ENCODE data around the gene NASP. TPM values are rescaled to one million over a fixed set of nuclear protein-coding genes. Genes with fewer than 3 reads are reported as not detected.
"Not testable (repeated sequence)": the region's sequence is repeated elsewhere in the genome, so short reads cannot be mapped to it uniquely, and the experiment has no call there.

Gene NASP
- total RNA-seq, 1 experiment from 2014 or later = 72.8 TPM

GRCh38 chr1:45566722-45567121 lies 17.1 kb upstream of the NASP start:
- DNase-seq (ENCODE audit: low read depth, low spot score) = no peak
- in situ Hi-C loops (cut with HindIII; ENCODE audit: low pct_unique_long_range_greater_than_20kb, low sequenced_read_pairs) = no loop called here

- in situ Hi-C loops (cut with HindIII; ENCODE audit: low pct_unique_long_range_greater_than_20kb, low sequenced_read_pairs) = no loop called here
Measured at GRCh38 chr1:45567911-45568310, 15.9 kb upstream of the NASP start.

GRCh38 chr1:45568421-45568820 lies 15.4 kb upstream of the NASP start:
- no peak for DNase-seq (ENCODE audit: low read depth, low spot score)
- in situ Hi-C loops (cut with HindIII; ENCODE audit: low pct_unique_long_range_greater_than_20kb, low sequenced_read_pairs) = no loop called here

More at GRCh38 chr1:45567911-45568310, 15.9 kb upstream of the NASP start:
- DNase-seq (ENCODE audit: low read depth, low spot score) = no peak

GRCh38 chr1:45569571-45569961 lies 14.3 kb upstream of the NASP start:
- in situ Hi-C loops (cut with HindIII; ENCODE audit: low pct_unique_long_range_greater_than_20kb, low sequenced_read_pairs) = no loop called here
- DNase-seq (ENCODE audit: low read depth, low spot score) = no peak

- in situ Hi-C loops (cut with HindIII; ENCODE audit: low pct_unique_long_range_greater_than_20kb, low sequenced_read_pairs) = no loop called here
- DNase-seq (ENCODE audit: low read depth, low spot score) = peak; percentile 77
Measured at GRCh38 chr1:45569962-45570581, 13.8 kb upstream of the NASP start.

- no peak for DNase-seq (ENCODE audit: low read depth, low spot score)
- in situ Hi-C loops (cut with HindIII; ENCODE audit: low pct_unique_long_range_greater_than_20kb, low sequenced_read_pairs) = no loop called here
Measured at GRCh38 chr1:45570631-45571030, 13.2 kb upstream of the NASP start.

GRCh38 chr1:45573231-45573804 lies 10.5 kb upstream of the NASP start:
- in situ Hi-C loops (cut with HindIII; ENCODE audit: low pct_unique_long_range_greater_than_20kb, low sequenced_read_pairs) = no loop called here
- DNase-seq (ENCODE audit: low read depth, low spot score) = no peak

GRCh38 chr1:45574105-45574626 lies 9.7 kb upstream of the NASP start:
- in situ Hi-C loops (cut with HindIII; ENCODE audit: low pct_unique_long_range_greater_than_20kb, low sequenced_read_pairs) = no loop called here
- no peak for DNase-seq (ENCODE audit: low read depth, low spot score)

GRCh38 chr1:45583264-45583665 lies 576 bp upstream of the NASP start:
- peak; percentile 96 for DNase-seq (ENCODE audit: low read depth, low spot score)
- in situ Hi-C loops (cut with HindIII; ENCODE audit: low pct_unique_long_range_greater_than_20kb, low sequenced_read_pairs) = no loop called here

GRCh38 chr1:45584351-45585109 lies 689 bp downstream of the NASP start:
- DNase-seq (ENCODE audit: low read depth, low spot score) = peak; percentile 86
- in situ Hi-C loops (cut with HindIII; ENCODE audit: low pct_unique_long_range_greater_than_20kb, low sequenced_read_pairs) = no loop called here

- in situ Hi-C loops (cut with HindIII; ENCODE audit: low pct_unique_long_range_greater_than_20kb, low sequenced_read_pairs) = no loop called here
Measured at GRCh38 chr1:45585110-45585426, 1.2 kb downstream of the NASP start.

GRCh38 chr1:45585496-45586075 lies 1.7 kb downstream of the NASP start:
- in situ Hi-C loops (cut with HindIII; ENCODE audit: low pct_unique_long_range_greater_than_20kb, low sequenced_read_pairs) = no loop called here
- DNase-seq (ENCODE audit: low read depth, low spot score) = no peak

More at GRCh38 chr1:45585110-45585426, 1.2 kb downstream of the NASP start:
- DNase-seq (ENCODE audit: low read depth, low spot score) = no peak

- in situ Hi-C loops (cut with HindIII; ENCODE audit: low pct_unique_long_range_greater_than_20kb, low sequenced_read_pairs) = no loop called here
- no peak for DNase-seq (ENCODE audit: low read depth, low spot score)
Measured at GRCh38 chr1:45586769-45587168, 2.9 kb downstream of the NASP start.

GRCh38 chr1:45589861-45590260 lies 6.0 kb downstream of the NASP start:
- DNase-seq (ENCODE audit: low read depth, low spot score) = no peak
- in situ Hi-C loops (cut with HindIII; ENCODE audit: low pct_unique_long_range_greater_than_20kb, low sequenced_read_pairs) = no loop called here

- DNase-seq (ENCODE audit: low read depth, low spot score) = no peak
- in situ Hi-C loops (cut with HindIII; ENCODE audit: low pct_unique_long_range_greater_than_20kb, low sequenced_read_pairs) = no loop called here
Measured at GRCh38 chr1:45594412-45594811, 10.6 kb downstream of the NASP start.

GRCh38 chr1:45596765-45597164 lies 12.9 kb downstream of the NASP start:
- DNase-seq (ENCODE audit: low read depth, low spot score); in situ Hi-C loops (cut with HindIII; ENCODE audit: low pct_unique_long_range_greater_than_20kb, low sequenced_read_pairs): not testable (repeated sequence)

- no peak for DNase-seq (ENCODE audit: low read depth, low spot score)
- in situ Hi-C loops (cut with HindIII; ENCODE audit: low pct_unique_long_range_greater_than_20kb, low sequenced_read_pairs) = no loop called here
Measured at GRCh38 chr1:45604239-45604638, 20.4 kb downstream of the NASP start.

- DNase-seq (ENCODE audit: low read depth, low spot score) = no peak
- in situ Hi-C loops (cut with HindIII; ENCODE audit: low pct_unique_long_range_greater_than_20kb, low sequenced_read_pairs) = no loop called here
Measured at GRCh38 chr1:45607404-45608074, 23.7 kb downstream of the NASP start.

Data from SK-MEL-5 (cell line).